ENCODE measurements around the gene MVD.

DNA sequence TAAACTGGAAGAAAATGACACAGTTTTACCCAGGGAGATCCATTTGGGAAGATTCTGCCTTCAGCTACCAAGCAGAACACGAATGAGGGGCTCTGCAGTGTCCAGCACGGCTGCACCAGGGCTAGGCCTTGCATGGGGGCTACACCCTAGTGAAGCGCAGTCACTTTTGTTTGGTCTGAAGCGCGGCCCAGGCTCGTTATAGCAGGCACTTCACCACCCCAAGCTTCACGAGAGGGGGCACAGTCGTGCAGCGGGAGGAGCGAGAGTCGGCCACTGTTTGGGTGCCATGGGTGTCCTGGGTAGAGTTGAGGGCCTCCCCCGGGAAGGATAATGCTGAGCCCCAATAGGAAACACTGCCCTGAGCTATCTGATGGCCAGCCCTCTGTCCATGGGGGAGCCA is 46.2 kb downstream of the MVD start:
- TF ChIP-seq ZBTB8A (CRISPR knock-in tag; IDR thresholded peaks at IDR 0.05; ENCODE audit: borderline replicate concordance, low read depth) (no peak), ZMYM2 (CRISPR knock-in tag; IDR thresholded peaks at IDR 0.05) (no peak), MIXL1 (CRISPR knock-in tag; IDR thresholded peaks at IDR 0.05) (no peak), SP2 (CRISPR knock-in tag; IDR thresholded peaks at IDR 0.05) (no peak), ZC3H13 (CRISPR knock-in tag; IDR thresholded peaks at IDR 0.05) (no peak), MAFG (CRISPR knock-in tag; IDR thresholded peaks at IDR 0.05) (no peak), RBM22 (optimal IDR thresholded peaks at IDR 0.05; ENCODE audit: low read length) (no peak), ATF3 (CRISPR knock-in tag; IDR thresholded peaks at IDR 0.05) (no peak), ZNF580 (CRISPR knock-in tag; IDR thresholded peaks at IDR 0.05; ENCODE audit: borderline replicate concordance, low read depth) (no peak), CEBPB (IDR thresholded peaks at IDR 0.05; ENCODE audit: borderline replicate concordance, low read depth, low read length) (no peak), CTCF (CRISPR knock-in tag; IDR thresholded peaks at IDR 0.05) (no peak), HDAC2 (CRISPR knock-in tag; IDR thresholded peaks at IDR 0.05) (no peak), KDM5B (CRISPR knock-in tag; IDR thresholded peaks at IDR 0.05; ENCODE audit: borderline replicate concordance) (no peak)
- TF ChIP-seq, protein P1, sequence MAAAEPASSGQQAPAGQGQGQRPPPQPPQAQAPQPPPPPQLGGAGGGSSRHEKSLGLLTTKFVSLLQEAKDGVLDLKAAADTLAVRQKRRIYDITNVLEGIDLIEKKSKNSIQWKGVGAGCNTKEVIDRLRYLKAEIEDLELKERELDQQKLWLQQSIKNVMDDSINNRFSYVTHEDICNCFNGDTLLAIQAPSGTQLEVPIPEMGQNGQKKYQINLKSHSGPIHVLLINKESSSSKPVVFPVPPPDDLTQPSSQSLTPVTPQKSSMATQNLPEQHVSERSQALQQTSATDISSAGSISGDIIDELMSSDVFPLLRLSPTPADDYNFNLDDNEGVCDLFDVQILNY (CRISPR knock-in tag; conservative IDR thresholded peaks at IDR 0.05) = no peak

All from HepG2 (cell line).